ENCODE data around the gene MAP2K6. TPM values are rescaled to one million over a fixed set of nuclear protein-coding genes. Genes with fewer than 3 reads are reported as not detected.

MAP2K6 gene
- under 0.01 and 0.11 TPM in 2 replicates for total RNA-seq (2014; rRNA removed; shearing (Covaris generic))
- polyA plus RNA-seq (2016; fragmentation: Nextera tagmentation; extraction: Ambion mirVana), result 0.13 and 0.43 TPM in 2 replicates

DNA sequence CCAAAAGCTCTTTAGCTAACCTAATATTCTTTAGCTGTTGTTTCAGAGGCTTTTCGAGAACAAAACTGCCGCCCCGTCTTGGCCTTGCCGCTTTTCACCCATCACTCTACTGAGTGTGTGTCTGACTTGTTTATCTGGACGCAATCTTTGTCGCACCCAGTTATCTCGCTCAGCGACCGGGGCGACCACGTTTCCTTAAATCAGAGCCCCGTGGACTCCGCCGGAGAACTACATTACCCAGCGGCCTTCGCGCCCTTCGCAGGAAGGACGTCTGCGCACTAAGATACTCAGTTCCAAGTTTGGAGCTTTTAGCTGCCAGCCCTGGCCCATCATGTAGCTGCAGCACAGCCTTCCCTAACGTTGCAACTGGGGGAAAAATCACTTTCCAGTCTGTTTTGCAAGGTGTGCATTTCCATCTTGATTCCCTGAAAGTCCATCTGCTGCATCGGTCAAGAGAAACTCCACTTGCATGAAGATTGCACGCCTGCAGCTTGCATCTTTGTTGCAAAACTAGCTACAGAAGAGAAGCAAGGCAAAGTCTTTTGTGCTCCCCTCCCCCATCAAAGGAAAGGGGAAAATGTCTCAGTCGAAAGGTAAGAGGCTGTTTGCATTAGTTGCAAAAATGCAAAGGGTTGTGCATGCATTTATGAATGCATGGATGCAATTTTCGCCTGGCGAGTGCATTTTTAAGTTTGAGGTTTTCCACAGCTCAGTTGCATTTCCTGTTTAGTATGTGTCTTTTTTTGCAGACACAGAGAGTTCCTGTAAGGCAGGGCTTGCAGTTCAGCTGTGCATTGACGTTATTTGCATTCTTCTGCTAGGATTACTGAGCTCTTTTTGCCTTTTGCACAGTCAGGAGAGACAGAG, at the start of gene MAP2K6:
Gene MAP2K6, plus strand, starts transcription at position 290 of the 867 bp plus-strand sequence. Its CDS starts 288 bp downstream, at position 578.
- in situ Hi-C loops (cut with MboI), result no loop called here
- Histone ChIP-seq H3K27me3 (replicated peaks; ENCODE audit: insufficient read depth) (no peaks in the 10 kb centered on the region), H3K36me3 (ENCODE audit: low read depth) (no peaks in the 10 kb centered on the region), H3K4me2 (ENCODE audit: unreplicated experiment) (peak within 1 kb of the TSS; percentile 96), H3F3A (ENCODE audit: insufficient read depth) (no peaks in the 10 kb centered on the region), H3K9me2 (ENCODE audit: insufficient read depth) (no peaks in the 10 kb centered on the region), H3K9ac (peak within 1 kb of the TSS; percentile 58), H3K4me3 (peak within 1 kb of the TSS; percentile 77), H3K79me2 (ENCODE audit: insufficient read depth) (no peaks in the 10 kb centered on the region), H3K27ac (no peak within 1 kb of the TSS), H2AFZ (peak within 1 kb of the TSS; percentile 92), H4K20me1 (ENCODE audit: insufficient read depth) (no peaks in the 10 kb centered on the region), H3K4me1 (ENCODE audit: insufficient read depth) (no peaks in the 10 kb centered on the region), H3K9me3 (ENCODE audit: low read depth) (no peaks in the 10 kb centered on the region)
- 3% methylated on average over 27 of the region's 27 CpGs for WGBS, 2 experiments (ENCODE audit: low coverage in 1 of 2, low lambda C conversion rate in 2 of 2, missing lambda C conversion rate in 2 of 2)
- DNase-seq, result peak; percentile 80
- TF ChIP-seq EZH2 (IDR thresholded peaks at IDR 0.05; ENCODE audit: insufficient read depth, poor library complexity, severe bottlenecking) (no peak), EZH2phosphoT487 (IDR thresholded peaks at IDR 0.05; ENCODE audit: insufficient read depth, low read depth) (no peak)

DNA sequence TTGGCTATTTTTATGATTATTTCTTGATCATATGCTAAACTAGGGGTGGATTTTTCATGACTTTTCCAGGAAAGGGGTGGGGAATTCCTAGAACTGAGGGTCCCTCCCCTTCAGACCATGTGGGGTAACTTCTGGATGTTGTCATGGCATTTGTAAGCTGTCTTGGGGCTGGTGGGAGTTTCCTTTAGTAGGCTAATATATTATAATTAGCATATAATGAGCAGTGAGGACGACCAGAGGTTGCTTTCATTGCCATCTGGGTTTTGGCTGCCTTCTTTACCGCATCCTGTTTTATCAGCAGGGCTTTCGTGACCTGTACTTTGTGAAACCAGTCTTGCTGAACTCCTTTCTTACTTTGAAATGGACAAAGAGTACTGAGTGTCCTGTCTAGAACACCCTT, 47.2 kb upstream of the MAP2K6 start:
- H4K20me1 ChIP-seq (ENCODE audit: insufficient read depth), result no peaks in the 10 kb centered on the region
- no peak overlapping the region for H3K4me3 ChIP-seq
- DNase-seq, result no peak
- 52 to 53% methylated on average over 3 of the region's 3 CpGs for WGBS, 2 experiments (ENCODE audit: low coverage in 1 of 2, low lambda C conversion rate in 2 of 2, missing lambda C conversion rate in 2 of 2)
- H3F3A ChIP-seq (ENCODE audit: insufficient read depth), result no peaks in the 10 kb centered on the region
- no peak for TF ChIP-seq EZH2 (IDR thresholded peaks at IDR 0.05; ENCODE audit: insufficient read depth, poor library complexity, severe bottlenecking)
- no peak for TF ChIP-seq EZH2phosphoT487 (IDR thresholded peaks at IDR 0.05; ENCODE audit: insufficient read depth, low read depth)
- no peaks in the 10 kb centered on the region for H3K9me3 ChIP-seq (ENCODE audit: low read depth)
- H3K4me2 ChIP-seq (ENCODE audit: unreplicated experiment), result no peak overlapping the region
- H3K4me1 ChIP-seq (ENCODE audit: insufficient read depth), result no peaks in the 10 kb centered on the region
- H3K79me2 ChIP-seq (ENCODE audit: insufficient read depth), result no peaks in the 10 kb centered on the region
- no peak overlapping the region for H3K27ac ChIP-seq
- H3K36me3 ChIP-seq (ENCODE audit: low read depth), result no peaks in the 10 kb centered on the region
- in situ Hi-C loops (cut with MboI), result no loop called here
- no peaks in the 10 kb centered on the region for H3K27me3 ChIP-seq (replicated peaks; ENCODE audit: insufficient read depth)
- no peaks in the 10 kb centered on the region for H3K9me2 ChIP-seq (ENCODE audit: insufficient read depth)
- H2AFZ ChIP-seq, result no peak overlapping the region
- no peak overlapping the region for H3K9ac ChIP-seq

DNA sequence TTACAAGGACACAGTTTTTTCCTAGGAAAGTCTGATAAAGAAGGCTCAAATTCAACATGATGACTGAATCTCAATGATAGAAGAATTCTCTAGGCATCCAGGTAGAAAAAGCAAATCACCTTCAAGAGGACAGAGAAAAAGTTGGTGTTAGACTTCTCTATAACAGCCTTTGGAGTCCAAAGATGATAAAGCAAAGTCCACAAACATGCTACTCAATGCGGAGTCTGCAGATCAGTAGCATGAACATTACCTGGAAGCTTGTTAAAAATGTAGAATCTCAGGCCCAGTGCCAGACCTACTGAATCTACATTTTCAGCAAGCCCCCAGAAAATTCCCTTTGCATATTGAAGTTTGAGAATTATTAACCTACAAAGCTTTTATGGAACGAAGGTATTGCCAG, 41.4 kb upstream of the MAP2K6 start:
- H3K4me1 ChIP-seq (ENCODE audit: insufficient read depth), result no peaks in the 10 kb centered on the region

DNA sequence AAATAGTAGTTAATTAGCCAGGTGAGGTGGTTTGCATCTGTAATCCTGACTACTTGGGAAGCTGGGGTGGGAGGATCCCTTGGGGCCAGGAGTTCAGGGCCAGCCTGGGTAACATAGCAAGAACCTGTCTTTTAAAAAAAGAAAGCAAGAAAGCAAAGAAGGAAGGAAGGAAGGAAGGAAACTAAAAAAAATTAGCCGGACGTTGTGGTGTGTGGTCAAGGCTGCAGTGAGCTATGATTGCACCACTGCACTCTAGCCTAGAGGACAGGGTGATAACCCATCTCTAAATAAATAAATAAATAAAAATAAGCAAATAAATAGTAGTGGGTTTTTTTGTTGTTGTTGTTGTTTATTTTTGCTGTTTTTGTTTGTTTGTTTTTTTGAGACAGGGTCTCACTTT, 39.3 kb upstream of the MAP2K6 start:
- no peaks in the 10 kb centered on the region for H3K9me2 ChIP-seq (ENCODE audit: insufficient read depth)
- H2AFZ ChIP-seq, result no peak overlapping the region
- in situ Hi-C loops (cut with MboI), result no loop called here
- no peaks in the 10 kb centered on the region for H3K27me3 ChIP-seq (replicated peaks; ENCODE audit: insufficient read depth)
- no peak for DNase-seq
- H3K27ac ChIP-seq, result no peak overlapping the region
- H3K9me3 ChIP-seq (ENCODE audit: low read depth), result no peaks in the 10 kb centered on the region
- no peaks in the 10 kb centered on the region for H3F3A ChIP-seq (ENCODE audit: insufficient read depth)
- no peaks in the 10 kb centered on the region for H3K36me3 ChIP-seq (ENCODE audit: low read depth)
- no peak overlapping the region for H3K4me2 ChIP-seq (ENCODE audit: unreplicated experiment)
- no peaks in the 10 kb centered on the region for H3K4me1 ChIP-seq (ENCODE audit: insufficient read depth)
- TF ChIP-seq EZH2phosphoT487 (IDR thresholded peaks at IDR 0.05; ENCODE audit: insufficient read depth, low read depth) (no peak), EZH2 (IDR thresholded peaks at IDR 0.05; ENCODE audit: insufficient read depth, poor library complexity, severe bottlenecking) (no peak)
- no peak overlapping the region for H3K9ac ChIP-seq
- no peaks in the 10 kb centered on the region for H4K20me1 ChIP-seq (ENCODE audit: insufficient read depth)
- H3K79me2 ChIP-seq (ENCODE audit: insufficient read depth), result no peaks in the 10 kb centered on the region
- no peak overlapping the region for H3K4me3 ChIP-seq
- 87 to 88% methylated on average over 2 of the region's 2 CpGs for WGBS, 2 experiments (ENCODE audit: low coverage in 1 of 2, low lambda C conversion rate in 2 of 2, missing lambda C conversion rate in 2 of 2)

More for the DNA sequence above, 41.4 kb upstream of the MAP2K6 start:
- no peak for DNase-seq
- no peaks in the 10 kb centered on the region for H3F3A ChIP-seq (ENCODE audit: insufficient read depth)
- H3K9me2 ChIP-seq (ENCODE audit: insufficient read depth), result no peaks in the 10 kb centered on the region
- H3K4me2 ChIP-seq (ENCODE audit: unreplicated experiment), result no peak overlapping the region
- H3K27me3 ChIP-seq (replicated peaks; ENCODE audit: insufficient read depth), result no peaks in the 10 kb centered on the region
- no peaks in the 10 kb centered on the region for H3K9me3 ChIP-seq (ENCODE audit: low read depth)
- no peak overlapping the region for H3K27ac ChIP-seq
- H3K4me3 ChIP-seq, result no peak overlapping the region
- no peaks in the 10 kb centered on the region for H4K20me1 ChIP-seq (ENCODE audit: insufficient read depth)
- TF ChIP-seq EZH2phosphoT487 (IDR thresholded peaks at IDR 0.05; ENCODE audit: insufficient read depth, low read depth) (no peak), EZH2 (IDR thresholded peaks at IDR 0.05; ENCODE audit: insufficient read depth, poor library complexity, severe bottlenecking) (no peak)
- no peaks in the 10 kb centered on the region for H3K79me2 ChIP-seq (ENCODE audit: insufficient read depth)
- H3K36me3 ChIP-seq (ENCODE audit: low read depth), result no peaks in the 10 kb centered on the region
- 54 to 59% methylated on average over 2 of the region's 2 CpGs for WGBS, 2 experiments (ENCODE audit: low coverage in 1 of 2, low lambda C conversion rate in 2 of 2, missing lambda C conversion rate in 2 of 2)
- H3K9ac ChIP-seq, result no peak overlapping the region
- H2AFZ ChIP-seq, result no peak overlapping the region
- in situ Hi-C loops (cut with MboI), result no loop called here
